Activated T-cell treated with anti-CD3 and anti-CD28 coated beads for 24 hours (primary cell): ENCODE measurements around the gene SRGN.
"Not testable (repeated sequence)": the region's sequence is repeated elsewhere in the genome, so short reads cannot be mapped to it uniquely, and the experiment has no call there.

ENCODE experiments used
- DNase-seq: peaks from one replicate; pipeline ENCODE4 v3.0.0-alpha.2; 2020; ENCODE audit warnings: low read depth

Gene SRGN

DNA sequence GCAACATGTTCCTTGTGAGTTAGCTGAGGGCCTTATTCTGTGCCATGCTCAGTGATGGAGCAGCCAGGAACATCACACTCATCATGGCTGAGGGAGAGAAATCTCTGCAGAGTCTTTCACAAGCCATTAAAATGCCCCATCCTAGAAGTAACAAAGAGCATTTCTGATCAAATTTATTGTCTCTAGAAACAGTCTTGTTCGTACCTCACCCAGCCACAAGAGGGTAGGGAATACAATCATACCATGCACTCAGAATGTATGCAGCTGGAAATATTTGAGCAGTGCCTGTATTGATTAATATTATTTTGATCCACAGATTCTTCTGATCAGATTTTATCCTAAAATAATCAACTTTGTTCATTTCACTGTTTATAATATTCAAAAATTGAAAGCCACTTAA lies 53.4 kb downstream of the SRGN start:
- no peak for DNase-seq

- not testable (repeated sequence) for DNase-seq
These were observed 54.2 kb downstream of the SRGN start for GRCh38 chr10:69142074-69142473.

GRCh38 chr10:69142983-69143382 lies 55.1 kb downstream of the SRGN start:
- no peak for DNase-seq

DNA sequence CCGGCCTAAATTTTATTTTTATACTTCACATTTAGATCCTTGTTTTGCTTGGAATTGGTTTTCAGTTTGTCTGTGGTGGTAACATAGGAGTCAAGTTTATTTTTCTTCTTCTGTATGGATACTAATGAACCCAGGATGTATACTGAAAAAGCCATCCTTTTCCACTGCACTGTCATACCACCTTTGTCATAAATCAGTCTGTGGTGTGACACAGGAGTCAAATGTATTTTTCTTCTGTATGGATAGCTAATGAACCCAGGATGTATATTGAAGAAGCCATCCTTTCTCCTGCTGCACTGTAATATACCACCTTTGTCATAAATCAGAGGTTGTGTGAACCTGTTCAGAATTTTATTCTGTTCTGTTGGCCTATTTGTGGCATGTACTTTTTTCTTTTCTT lies 57.4 kb downstream of the SRGN start:
- DNase-seq, result no peak

DNA sequence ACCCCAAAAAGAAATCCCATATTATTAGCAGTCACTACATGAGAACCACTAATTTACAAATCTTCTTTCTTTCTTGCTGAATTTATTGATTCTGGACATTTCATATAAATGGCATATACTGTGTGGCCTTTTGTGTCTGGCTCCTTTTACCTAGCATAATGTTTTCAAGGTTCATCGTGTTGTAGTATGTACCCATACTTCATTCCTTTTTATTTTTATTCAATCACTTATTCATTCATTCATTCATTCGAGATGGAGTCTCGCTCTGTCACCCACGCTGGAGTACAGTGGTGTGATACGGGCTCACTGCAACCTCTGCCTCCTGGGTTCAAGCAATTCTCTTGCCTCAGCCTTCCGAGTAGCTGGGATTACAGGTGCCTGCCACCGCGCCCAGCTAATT lies 58.0 kb downstream of the SRGN start:
- no peak for DNase-seq

DNA sequence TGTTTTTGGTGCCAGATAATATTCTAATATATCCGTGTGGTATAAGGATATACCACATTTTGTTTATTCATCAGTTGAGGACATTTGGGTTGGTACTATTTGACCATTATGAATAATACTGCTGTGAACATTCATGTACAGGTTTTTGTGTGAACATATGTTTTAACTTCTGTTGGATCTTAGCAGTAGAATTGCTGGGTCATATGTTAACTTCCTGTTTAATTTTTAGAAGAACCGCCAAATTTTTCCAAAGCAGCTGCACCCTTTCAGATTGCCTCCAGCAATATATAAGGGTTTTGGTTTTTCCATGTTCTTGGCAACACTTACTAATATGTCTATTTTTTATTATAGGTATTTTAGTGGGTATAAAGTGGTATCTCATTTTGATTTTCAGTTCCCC lies 58.9 kb downstream of the SRGN start:
- no peak for DNase-seq

DNA sequence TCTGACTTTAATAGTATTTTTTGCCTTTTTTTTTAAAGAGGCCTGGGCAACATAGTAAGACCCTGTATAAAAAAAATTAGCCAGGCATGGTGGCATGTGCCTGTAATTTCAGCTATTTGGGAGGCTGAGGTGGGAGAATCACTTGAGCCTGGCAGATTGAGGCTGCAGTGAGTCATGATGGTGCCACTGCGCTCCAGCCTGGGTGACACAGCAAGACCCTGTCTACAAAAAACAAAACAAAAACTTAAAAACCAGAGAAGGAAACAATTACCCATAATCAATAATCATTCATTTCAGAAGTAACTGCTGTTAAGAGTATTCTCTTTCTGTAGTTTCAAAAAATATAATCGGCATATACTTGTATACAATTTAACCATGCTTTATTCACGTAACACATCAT lies 64.1 kb downstream of the SRGN start:
- DNase-seq, result no peak

DNA sequence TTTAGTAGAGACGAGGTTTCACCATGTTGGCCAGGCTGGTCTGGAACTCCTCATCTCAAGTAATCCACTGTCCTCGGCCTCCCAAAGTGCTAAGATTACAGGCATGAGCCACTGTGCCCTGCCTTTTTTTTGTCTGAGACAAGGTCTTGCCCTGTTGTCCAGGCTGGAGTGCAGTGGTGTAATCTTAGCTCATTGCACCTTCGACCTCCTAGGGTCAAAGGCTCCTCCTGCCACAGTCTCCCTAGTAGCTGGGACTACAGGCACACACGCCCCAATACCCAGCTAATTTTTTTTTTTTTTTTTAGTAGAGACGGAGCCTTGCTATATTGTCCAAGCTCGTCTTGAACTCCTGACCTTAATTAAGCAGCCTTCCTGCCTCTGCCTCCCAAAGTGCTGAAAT lies 65.3 kb downstream of the SRGN start:
- DNase-seq, result no peak
